Fibroblast of lung (primary cell): ENCODE data around the gene NFATC2.

Experiments used
- EZH2 ChIP-seq: IDR thresholded peaks from 2 replicates; pipeline ENCODE4 v1.5.1; 2012; ENCODE audit warnings: low read length, control low read depth, mild to moderate bottlenecking; ENCODE audit errors: missing control alignments
- TF ChIP-seq, protein P1 (sequence below), 2 donors: IDR thresholded peaks in 1 of 2; conservative IDR thresholded peaks in 1 of 2; 1 replicate in 1 of 2; 2 replicates in 1 of 2; pipeline ENCODE4 v1.5.1; 2011 to 2012; ENCODE audit warnings: low read length in 2 of 2, control low read depth in 1 of 2, inconsistent platforms in 1 of 2, low read depth in 1 of 2, mild to moderate bottlenecking in 1 of 2

DNA sequence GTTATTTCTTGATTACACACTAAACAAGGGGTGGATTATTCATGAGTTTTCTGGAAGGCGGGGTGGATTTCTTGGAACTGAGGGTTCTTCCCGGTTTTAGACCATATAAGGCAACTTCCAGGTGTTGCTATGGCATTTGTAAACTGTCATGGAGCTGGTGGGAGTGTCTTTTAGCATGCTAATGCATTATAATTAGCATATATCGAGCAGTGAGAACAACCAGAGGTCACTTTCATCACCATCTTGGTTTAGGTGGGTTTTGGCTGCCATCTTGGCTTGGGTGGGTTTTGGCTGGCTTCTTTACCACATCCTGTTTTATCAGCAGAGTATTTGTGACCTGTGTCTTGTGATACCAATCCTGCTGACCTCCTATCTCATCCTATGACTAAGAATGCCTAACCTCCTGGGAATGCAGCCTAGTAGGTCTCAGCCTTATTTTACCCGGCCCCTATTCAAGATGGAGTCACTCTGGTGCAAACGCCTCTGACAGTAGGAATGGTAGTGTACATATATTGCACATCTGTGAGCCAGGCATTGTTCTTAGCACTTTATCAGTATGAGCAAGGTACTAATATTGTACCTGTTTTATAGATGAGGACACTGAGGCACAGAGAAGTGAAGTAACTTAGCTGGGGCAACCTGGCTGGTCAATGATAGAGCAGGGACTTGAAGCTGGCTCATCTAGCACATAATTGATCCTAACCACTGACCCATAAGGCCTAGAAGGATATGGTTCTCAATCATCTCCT, 203.7 kb downstream of the NFATC2 start:
- no peak for TF ChIP-seq EZH2
- TF ChIP-seq, protein P1, sequence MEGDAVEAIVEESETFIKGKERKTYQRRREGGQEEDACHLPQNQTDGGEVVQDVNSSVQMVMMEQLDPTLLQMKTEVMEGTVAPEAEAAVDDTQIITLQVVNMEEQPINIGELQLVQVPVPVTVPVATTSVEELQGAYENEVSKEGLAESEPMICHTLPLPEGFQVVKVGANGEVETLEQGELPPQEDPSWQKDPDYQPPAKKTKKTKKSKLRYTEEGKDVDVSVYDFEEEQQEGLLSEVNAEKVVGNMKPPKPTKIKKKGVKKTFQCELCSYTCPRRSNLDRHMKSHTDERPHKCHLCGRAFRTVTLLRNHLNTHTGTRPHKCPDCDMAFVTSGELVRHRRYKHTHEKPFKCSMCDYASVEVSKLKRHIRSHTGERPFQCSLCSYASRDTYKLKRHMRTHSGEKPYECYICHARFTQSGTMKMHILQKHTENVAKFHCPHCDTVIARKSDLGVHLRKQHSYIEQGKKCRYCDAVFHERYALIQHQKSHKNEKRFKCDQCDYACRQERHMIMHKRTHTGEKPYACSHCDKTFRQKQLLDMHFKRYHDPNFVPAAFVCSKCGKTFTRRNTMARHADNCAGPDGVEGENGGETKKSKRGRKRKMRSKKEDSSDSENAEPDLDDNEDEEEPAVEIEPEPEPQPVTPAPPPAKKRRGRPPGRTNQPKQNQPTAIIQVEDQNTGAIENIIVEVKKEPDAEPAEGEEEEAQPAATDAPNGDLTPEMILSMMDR (conservative IDR thresholded peaks at IDR 0.05 in 1 of 2, IDR thresholded peaks at IDR 0.05 in 1 of 2; ENCODE audit: low read depth in 1 of 2, low read length in 2 of 2): no peak
